ENCODE measurements around the gene UNC5C. TPM values are rescaled to one million over a fixed set of nuclear protein-coding genes. Genes with fewer than 3 reads are reported as not detected.

The UNC5C gene
- total RNA-seq, 4 donors from 2014 or later = 0.98 to 2.3 (median 1.2) TPM

GRCh38 chr4:95388911-95389310 is 159.9 kb downstream of the UNC5C start:
- no peak overlapping the region for H3K4me3 ChIP-seq
- no peaks in the 10 kb centered on the region for H3K27me3 ChIP-seq
- no peaks in the 10 kb centered on the region for H3K9me3 ChIP-seq
- H3K27ac ChIP-seq = no peak overlapping the region
- H3K36me3 ChIP-seq = no peaks in the 10 kb centered on the region
- H3K4me1 ChIP-seq = no peaks in the 10 kb centered on the region
- TF ChIP-seq EP300 (IDR thresholded peaks at IDR 0.05) = no peak
- TF ChIP-seq POLR2AphosphoS5 (IDR thresholded peaks at IDR 0.05) = no peak
- TF ChIP-seq POLR2A (IDR thresholded peaks at IDR 0.05) = no peak
- TF ChIP-seq, protein P1, sequence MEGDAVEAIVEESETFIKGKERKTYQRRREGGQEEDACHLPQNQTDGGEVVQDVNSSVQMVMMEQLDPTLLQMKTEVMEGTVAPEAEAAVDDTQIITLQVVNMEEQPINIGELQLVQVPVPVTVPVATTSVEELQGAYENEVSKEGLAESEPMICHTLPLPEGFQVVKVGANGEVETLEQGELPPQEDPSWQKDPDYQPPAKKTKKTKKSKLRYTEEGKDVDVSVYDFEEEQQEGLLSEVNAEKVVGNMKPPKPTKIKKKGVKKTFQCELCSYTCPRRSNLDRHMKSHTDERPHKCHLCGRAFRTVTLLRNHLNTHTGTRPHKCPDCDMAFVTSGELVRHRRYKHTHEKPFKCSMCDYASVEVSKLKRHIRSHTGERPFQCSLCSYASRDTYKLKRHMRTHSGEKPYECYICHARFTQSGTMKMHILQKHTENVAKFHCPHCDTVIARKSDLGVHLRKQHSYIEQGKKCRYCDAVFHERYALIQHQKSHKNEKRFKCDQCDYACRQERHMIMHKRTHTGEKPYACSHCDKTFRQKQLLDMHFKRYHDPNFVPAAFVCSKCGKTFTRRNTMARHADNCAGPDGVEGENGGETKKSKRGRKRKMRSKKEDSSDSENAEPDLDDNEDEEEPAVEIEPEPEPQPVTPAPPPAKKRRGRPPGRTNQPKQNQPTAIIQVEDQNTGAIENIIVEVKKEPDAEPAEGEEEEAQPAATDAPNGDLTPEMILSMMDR (IDR thresholded peaks at IDR 0.05) = no peak
- no peak for DNase-seq (ENCODE audit: low spot score in 2 of 2)

GRCh38 chr4:95387719-95388118 is 161.1 kb downstream of the UNC5C start:
- Histone ChIP-seq H3K4me1 (no peaks in the 10 kb centered on the region), H3K36me3 (no peaks in the 10 kb centered on the region), H3K27ac (no peak overlapping the region), H3K27me3 (no peaks in the 10 kb centered on the region), H3K4me3 (no peak overlapping the region), H3K9me3 (no peaks in the 10 kb centered on the region)
- no peak for DNase-seq (ENCODE audit: low spot score in 2 of 2)
- WGBS = 41% methylated on average over 1 of the region's 1 CpG
- TF ChIP-seq POLR2A (IDR thresholded peaks at IDR 0.05) (no peak), EP300 (IDR thresholded peaks at IDR 0.05) (no peak)

GRCh38 chr4:95386410-95386809 is 162.4 kb downstream of the UNC5C start:
- 41% methylated on average over 3 of the region's 3 CpGs for WGBS
- H3K9me3 ChIP-seq = no peaks in the 10 kb centered on the region
- TF ChIP-seq, protein P1 (IDR thresholded peaks at IDR 0.05) = no peak
- TF ChIP-seq EP300 (IDR thresholded peaks at IDR 0.05) (no peak), POLR2AphosphoS5 (IDR thresholded peaks at IDR 0.05) (no peak)
- H3K4me3 ChIP-seq = no peak overlapping the region
- H3K27ac ChIP-seq = no peak overlapping the region
- H3K27me3 ChIP-seq = no peaks in the 10 kb centered on the region
- no peaks in the 10 kb centered on the region for H3K36me3 ChIP-seq
- no peak for DNase-seq (ENCODE audit: low spot score in 2 of 2)
- no peaks in the 10 kb centered on the region for H3K4me1 ChIP-seq

DNA sequence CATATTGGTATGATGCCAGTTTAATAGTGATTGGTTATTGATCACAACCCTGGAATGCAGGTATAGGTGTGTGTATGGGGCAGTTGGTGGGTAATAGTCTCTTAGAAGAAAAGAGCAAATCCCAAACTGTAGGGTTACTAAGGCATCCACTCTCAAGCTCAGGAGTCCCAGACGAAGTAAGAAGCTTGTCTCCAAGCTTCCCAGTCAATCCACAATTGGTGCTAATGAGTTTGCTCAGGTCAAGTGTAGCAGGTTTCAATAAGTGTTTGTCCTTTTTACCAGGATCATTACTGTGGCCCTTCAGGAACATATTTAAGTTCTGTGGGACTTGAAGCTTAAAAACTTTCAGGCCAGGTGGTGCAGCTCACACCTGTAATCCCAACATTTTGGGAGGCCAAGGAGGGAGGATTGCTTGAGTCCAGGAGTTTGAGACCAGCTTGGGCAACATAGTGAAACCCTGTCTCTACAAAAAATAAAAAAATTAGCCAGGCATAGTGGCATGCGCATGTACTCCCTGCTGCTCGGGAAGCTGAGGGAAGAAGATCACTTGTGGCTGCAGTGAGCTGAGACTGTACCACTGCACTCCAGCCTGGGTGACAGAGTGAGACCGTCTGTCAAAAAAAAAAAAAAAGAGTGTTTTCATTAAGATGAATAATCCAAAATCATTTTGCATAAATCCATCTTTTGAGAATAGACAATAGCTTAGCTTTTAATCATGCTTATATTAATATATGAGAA is 166.8 kb downstream of the UNC5C start:
- H3K27ac ChIP-seq = no peak overlapping the region
- DNase-seq (ENCODE audit: low spot score in 2 of 2) = no peak

DNA sequence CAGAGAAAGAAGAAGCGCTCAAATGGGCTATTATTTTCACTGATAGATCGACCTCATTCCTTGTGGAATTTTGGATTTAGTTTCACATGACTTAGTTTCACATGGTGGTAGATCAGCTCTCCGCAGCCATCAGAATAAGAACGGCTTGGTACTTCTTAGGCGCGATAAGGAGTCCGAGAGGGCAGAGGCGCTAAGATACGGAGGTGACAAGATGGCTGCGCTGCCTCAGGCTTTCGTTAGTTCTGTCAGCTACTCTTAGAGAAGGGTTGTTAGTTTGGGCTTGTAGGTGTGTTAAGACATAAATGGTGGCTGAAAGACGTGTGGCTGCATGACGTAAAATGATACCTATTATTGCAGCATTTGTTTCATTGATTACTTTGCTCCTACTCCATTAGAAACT is 169.1 kb downstream of the UNC5C start:
- DNase-seq (ENCODE audit: low spot score in 2 of 2) = no peak
- TF ChIP-seq EP300 (IDR thresholded peaks at IDR 0.05) (no peak), POLR2AphosphoS5 (IDR thresholded peaks at IDR 0.05) (no peak), POLR2A (IDR thresholded peaks at IDR 0.05) (no peak)
- TF ChIP-seq, protein P1 (IDR thresholded peaks at IDR 0.05) = no peak
- Histone ChIP-seq H3K4me3 (no peak overlapping the region), H3K36me3 (no peaks in the 10 kb centered on the region), H3K27me3 (no peaks in the 10 kb centered on the region), H3K27ac (no peak overlapping the region), H3K9me3 (no peaks in the 10 kb centered on the region), H3K4me1 (no peaks in the 10 kb centered on the region)
- WGBS = 91% methylated on average over 13 of the region's 13 CpGs

More for the DNA sequence above, 166.8 kb downstream of the UNC5C start:
- no peaks in the 10 kb centered on the region for H3K36me3 ChIP-seq
- TF ChIP-seq, protein P1 (IDR thresholded peaks at IDR 0.05) = no peak
- TF ChIP-seq EP300 (IDR thresholded peaks at IDR 0.05) = no peak
- no peak for TF ChIP-seq POLR2A (IDR thresholded peaks at IDR 0.05)
- no peak for TF ChIP-seq POLR2AphosphoS5 (IDR thresholded peaks at IDR 0.05)
- 84% methylated on average over 4 of the region's 4 CpGs for WGBS
- H3K27me3 ChIP-seq = no peaks in the 10 kb centered on the region
- H3K9me3 ChIP-seq = no peaks in the 10 kb centered on the region
- H3K4me3 ChIP-seq = no peak overlapping the region
- no peaks in the 10 kb centered on the region for H3K4me1 ChIP-seq
